ENCODE measurements around the gene HHATL. TPM values are rescaled to one million over a fixed set of nuclear protein-coding genes. Genes with fewer than 3 reads are reported as not detected.

The HHATL gene
- total and polyA plus RNA-seq, 2 of the 8 experiments (the other 6 are each of a cell fraction or from before 2014, with no cell fraction given) = 0.18 TPM; not detected in 1

GRCh38 chr3:42660131-42660715, 42.4 kb downstream of the HHATL start (continued):
- TF ChIP-seq SUZ12 (IDR thresholded peaks at IDR 0.05; ENCODE audit: low read length) (no peak), CREB1 (IDR thresholded peaks at IDR 0.05) (no peak), MAFK (IDR thresholded peaks at IDR 0.05; ENCODE audit: low read depth, low read length) (no peak), GTF2F1 (IDR thresholded peaks at IDR 0.05; ENCODE audit: borderline replicate concordance, low read depth, low read length) (no peak), CHD1 (IDR thresholded peaks at IDR 0.05; ENCODE audit: low read depth, low read length) (no peak), CTBP2 (IDR thresholded peaks at IDR 0.05; ENCODE audit: borderline replicate concordance, insufficient read depth, insufficient read length, low read length) (no peak), TCF12 (IDR thresholded peaks at IDR 0.05; ENCODE audit: low read depth, low read length) (no peak)
- TF ChIP-seq, protein P1, sequence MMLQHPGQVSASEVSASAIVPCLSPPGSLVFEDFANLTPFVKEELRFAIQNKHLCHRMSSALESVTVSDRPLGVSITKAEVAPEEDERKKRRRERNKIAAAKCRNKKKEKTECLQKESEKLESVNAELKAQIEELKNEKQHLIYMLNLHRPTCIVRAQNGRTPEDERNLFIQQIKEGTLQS (IDR thresholded peaks at IDR 0.05; ENCODE audit: insufficient read depth, low read depth, low read length) = no peak
